ENCODE measurements around the gene KRT3. TPM values are rescaled to one million over a fixed set of nuclear protein-coding genes. Genes with fewer than 3 reads are reported as not detected.

KRT3 gene
- total and polyA plus RNA-seq, 8 donors: 0.53 TPM; not detected in 7

- WGBS, 5 donors: 65 to 81% (median 77%) methylated on average over 5 of the region's 5 CpGs
- no peaks in the 10 kb centered on the region for H3K9me3 ChIP-seq
- H3K4me3 ChIP-seq: no peak overlapping the region
- H3K27me3 ChIP-seq: no peaks in the 10 kb centered on the region
- DNase-seq: no peak
- intact Hi-C loops (cut with DNase I; ENCODE audit: low total_unique reads): no loop called here
- TF ChIP-seq EP300 (IDR thresholded peaks at IDR 0.05): no peak
- TF ChIP-seq, protein P1, sequence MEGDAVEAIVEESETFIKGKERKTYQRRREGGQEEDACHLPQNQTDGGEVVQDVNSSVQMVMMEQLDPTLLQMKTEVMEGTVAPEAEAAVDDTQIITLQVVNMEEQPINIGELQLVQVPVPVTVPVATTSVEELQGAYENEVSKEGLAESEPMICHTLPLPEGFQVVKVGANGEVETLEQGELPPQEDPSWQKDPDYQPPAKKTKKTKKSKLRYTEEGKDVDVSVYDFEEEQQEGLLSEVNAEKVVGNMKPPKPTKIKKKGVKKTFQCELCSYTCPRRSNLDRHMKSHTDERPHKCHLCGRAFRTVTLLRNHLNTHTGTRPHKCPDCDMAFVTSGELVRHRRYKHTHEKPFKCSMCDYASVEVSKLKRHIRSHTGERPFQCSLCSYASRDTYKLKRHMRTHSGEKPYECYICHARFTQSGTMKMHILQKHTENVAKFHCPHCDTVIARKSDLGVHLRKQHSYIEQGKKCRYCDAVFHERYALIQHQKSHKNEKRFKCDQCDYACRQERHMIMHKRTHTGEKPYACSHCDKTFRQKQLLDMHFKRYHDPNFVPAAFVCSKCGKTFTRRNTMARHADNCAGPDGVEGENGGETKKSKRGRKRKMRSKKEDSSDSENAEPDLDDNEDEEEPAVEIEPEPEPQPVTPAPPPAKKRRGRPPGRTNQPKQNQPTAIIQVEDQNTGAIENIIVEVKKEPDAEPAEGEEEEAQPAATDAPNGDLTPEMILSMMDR (IDR thresholded peaks at IDR 0.05): no peak
- no peak for TF ChIP-seq POLR2AphosphoS5 (IDR thresholded peaks at IDR 0.05)
- H3K36me3 ChIP-seq: no peaks in the 10 kb centered on the region
- H3K4me1 ChIP-seq: peaks cover 6 to 13% (median 10%) of the 10 kb centered on the region in 4 donors
- no peak overlapping the region for H3K27ac ChIP-seq
These were observed 3.7 kb upstream of the KRT3 start for GRCh38 chr12:52799505-52800211.

DNA sequence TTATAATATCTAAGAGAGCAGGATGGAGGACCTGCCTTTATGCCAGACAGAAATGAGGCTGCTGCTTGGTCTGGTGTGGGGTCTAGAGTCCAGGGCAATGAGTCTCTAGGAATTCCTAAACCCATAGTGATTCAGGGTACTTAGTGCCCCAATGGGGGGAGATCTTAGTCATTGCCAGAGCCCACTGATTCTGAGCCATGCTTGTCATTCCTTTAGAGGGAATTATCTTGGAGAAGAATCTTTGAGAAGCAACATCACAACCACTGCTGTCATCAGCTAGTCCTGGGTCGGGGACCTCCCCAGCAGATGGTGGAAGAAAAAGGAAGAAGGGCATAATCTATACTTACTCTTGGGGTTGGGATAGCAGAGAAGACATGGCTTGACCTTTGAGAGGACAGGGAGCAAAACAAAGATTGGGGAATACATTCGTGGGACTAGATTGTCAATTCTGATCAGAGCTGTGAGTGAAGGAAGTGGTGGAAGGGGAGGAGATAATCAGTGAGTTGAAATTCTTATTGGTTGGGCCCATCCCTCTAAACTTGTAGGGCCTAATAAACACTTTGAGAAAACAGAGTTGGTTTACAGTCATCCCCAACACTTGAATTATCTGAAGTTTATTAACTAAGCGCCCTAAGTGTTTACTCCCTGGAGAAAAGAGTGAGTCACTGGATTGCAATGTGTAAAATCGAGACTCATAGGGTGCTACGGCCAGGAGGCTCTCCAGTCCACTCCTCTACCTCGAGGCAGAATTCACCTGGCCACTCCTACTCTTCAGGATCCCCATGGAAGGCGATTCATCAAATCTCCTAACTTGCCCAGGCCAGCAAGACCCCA is 3.0 kb upstream of the KRT3 start:
- Histone ChIP-seq H3K27me3 (peaks cover 0 to 4% (median 0%) of the 10 kb centered on the region in 3 donors), H3K9me3 (no peaks in the 10 kb centered on the region), H3K36me3 (no peaks in the 10 kb centered on the region), H3K27ac (no peak overlapping the region), H3K4me1 (peaks cover 6 to 13% (median 10%) of the 10 kb centered on the region in 4 donors), H3K4me3 (no peak overlapping the region)
- no peak for DNase-seq
- TF ChIP-seq EP300 (IDR thresholded peaks at IDR 0.05) (no peak), POLR2A (IDR thresholded peaks at IDR 0.05) (no peak), POLR2AphosphoS5 (IDR thresholded peaks at IDR 0.05) (no peak)
- TF ChIP-seq, protein P1 (IDR thresholded peaks at IDR 0.05): no peak
- 47 to 62% (median 49%) methylated on average over 7 of the region's 7 CpGs for WGBS, 5 donors
- intact Hi-C loops (cut with DNase I; ENCODE audit: low total_unique reads): no loop called here

DNA sequence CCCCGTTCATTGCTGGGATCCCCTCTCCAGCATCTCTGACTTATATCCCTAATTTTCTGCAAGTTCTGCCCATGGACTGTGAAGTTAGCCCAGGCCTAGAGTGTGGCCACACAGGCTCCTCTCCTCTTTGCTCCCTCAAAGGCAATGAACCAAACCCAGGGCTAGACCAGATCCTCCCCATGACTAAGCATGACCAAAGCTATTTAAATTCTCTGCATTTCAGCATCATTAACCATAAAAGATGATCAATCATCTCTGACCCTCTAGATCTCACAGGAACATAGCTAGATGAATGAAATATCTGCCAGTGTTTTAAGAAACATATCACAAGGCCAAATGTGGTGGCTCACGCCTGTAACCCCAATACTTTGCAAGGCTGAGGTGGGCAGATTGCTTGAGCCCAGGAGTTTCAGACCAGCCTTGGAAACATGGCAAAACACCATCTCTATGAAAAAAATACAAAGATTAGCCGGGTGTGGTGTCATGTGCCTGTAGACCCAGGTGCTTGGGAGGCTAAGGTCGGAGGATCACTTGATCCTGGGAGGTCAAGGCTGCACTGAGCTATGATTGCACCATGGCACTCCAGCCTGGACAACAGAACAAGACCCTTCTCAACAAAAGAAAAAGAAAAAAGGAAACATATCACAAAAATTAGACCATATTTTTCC is 2.2 kb upstream of the KRT3 start:
- Histone ChIP-seq H3K27me3 (peaks cover 0 to 8% (median 0%) of the 10 kb centered on the region in 3 donors), H3K9me3 (no peaks in the 10 kb centered on the region), H3K27ac (no peak overlapping the region), H3K36me3 (no peaks in the 10 kb centered on the region), H3K4me1 (peaks cover 6 to 13% (median 10%) of the 10 kb centered on the region in 4 donors), H3K4me3 (no peak overlapping the region)
- intact Hi-C loops (cut with DNase I; ENCODE audit: low total_unique reads): no loop called here
- no peak for DNase-seq
- TF ChIP-seq, protein P1 (IDR thresholded peaks at IDR 0.05): no peak
- TF ChIP-seq POLR2A (IDR thresholded peaks at IDR 0.05) (no peak), EP300 (IDR thresholded peaks at IDR 0.05) (no peak), POLR2AphosphoS5 (IDR thresholded peaks at IDR 0.05) (no peak)
- 86 to 94% (median 87%) methylated on average over 4 of the region's 4 CpGs for WGBS, 5 donors

- DNase-seq: no peak
- H3K9me3 ChIP-seq: no peaks in the 10 kb centered on the region
- no peak overlapping the region for H3K27ac ChIP-seq
- TF ChIP-seq EP300 (IDR thresholded peaks at IDR 0.05) (no peak), POLR2A (IDR thresholded peaks at IDR 0.05) (no peak), POLR2AphosphoS5 (IDR thresholded peaks at IDR 0.05) (no peak)
- TF ChIP-seq, protein P1 (IDR thresholded peaks at IDR 0.05): no peak
- H3K27me3 ChIP-seq: peaks cover 0 to 14% (median 0%) of the 10 kb centered on the region in 3 donors
- H3K36me3 ChIP-seq: no peaks in the 10 kb centered on the region
- H3K4me3 ChIP-seq: no peak overlapping the region
- H3K4me1 ChIP-seq: peaks cover 6 to 13% (median 10%) of the 10 kb centered on the region in 4 donors
- intact Hi-C loops (cut with DNase I; ENCODE audit: low total_unique reads): no loop called here
These were observed 1.6 kb upstream of the KRT3 start for GRCh38 chr12:52797529-52797894.

All from stomach (tissue), 9 donors.